ENCODE results near the gene TNRC18.
"Not testable (repeated sequence)": the region's sequence is repeated elsewhere in the genome, so short reads cannot be mapped to it uniquely, and the experiment has no call there.

TNRC18 gene

GRCh38 chr7:5276611-5277010, 147.0 kb downstream of the TNRC18 start:
- peak; percentile 36 for ATAC-seq
- TF ChIP-seq TOX (CRISPR knock-in tag; IDR thresholded peaks at IDR 0.05; ENCODE audit: borderline replicate concordance) = no peak
- TF ChIP-seq SNAI2 (CRISPR knock-in tag; IDR thresholded peaks at IDR 0.05) = no peak
- TF ChIP-seq, protein P1, sequence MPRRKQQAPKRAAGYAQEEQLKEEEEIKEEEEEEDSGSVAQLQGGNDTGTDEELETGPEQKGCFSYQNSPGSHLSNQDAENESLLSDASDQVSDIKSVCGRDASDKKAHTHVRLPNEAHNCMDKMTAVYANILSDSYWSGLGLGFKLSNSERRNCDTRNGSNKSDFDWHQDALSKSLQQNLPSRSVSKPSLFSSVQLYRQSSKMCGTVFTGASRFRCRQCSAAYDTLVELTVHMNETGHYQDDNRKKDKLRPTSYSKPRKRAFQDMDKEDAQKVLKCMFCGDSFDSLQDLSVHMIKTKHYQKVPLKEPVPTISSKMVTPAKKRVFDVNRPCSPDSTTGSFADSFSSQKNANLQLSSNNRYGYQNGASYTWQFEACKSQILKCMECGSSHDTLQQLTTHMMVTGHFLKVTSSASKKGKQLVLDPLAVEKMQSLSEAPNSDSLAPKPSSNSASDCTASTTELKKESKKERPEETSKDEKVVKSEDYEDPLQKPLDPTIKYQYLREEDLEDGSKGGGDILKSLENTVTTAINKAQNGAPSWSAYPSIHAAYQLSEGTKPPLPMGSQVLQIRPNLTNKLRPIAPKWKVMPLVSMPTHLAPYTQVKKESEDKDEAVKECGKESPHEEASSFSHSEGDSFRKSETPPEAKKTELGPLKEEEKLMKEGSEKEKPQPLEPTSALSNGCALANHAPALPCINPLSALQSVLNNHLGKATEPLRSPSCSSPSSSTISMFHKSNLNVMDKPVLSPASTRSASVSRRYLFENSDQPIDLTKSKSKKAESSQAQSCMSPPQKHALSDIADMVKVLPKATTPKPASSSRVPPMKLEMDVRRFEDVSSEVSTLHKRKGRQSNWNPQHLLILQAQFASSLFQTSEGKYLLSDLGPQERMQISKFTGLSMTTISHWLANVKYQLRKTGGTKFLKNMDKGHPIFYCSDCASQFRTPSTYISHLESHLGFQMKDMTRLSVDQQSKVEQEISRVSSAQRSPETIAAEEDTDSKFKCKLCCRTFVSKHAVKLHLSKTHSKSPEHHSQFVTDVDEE (CRISPR knock-in tag; IDR thresholded peaks at IDR 0.05) = peak; percentile 74; the same call in 1 of the 2 replicates
- no peak for TF ChIP-seq BACH2 (CRISPR knock-in tag; IDR thresholded peaks at IDR 0.05; ENCODE audit: borderline replicate concordance)
- TF ChIP-seq TCF4 (CRISPR knock-in tag; IDR thresholded peaks at IDR 0.05; ENCODE audit: borderline replicate concordance) = peak; percentile 78; the same call in 1 of the 2 replicates

GRCh38 chr7:5276123-5276522, 147.5 kb downstream of the TNRC18 start:
- ATAC-seq = peak; percentile 5; the same call in 2 of the 3 replicates

GRCh38 chr7:5275510-5275909, 148.1 kb downstream of the TNRC18 start:
- ATAC-seq = peak; percentile 92

DNA sequence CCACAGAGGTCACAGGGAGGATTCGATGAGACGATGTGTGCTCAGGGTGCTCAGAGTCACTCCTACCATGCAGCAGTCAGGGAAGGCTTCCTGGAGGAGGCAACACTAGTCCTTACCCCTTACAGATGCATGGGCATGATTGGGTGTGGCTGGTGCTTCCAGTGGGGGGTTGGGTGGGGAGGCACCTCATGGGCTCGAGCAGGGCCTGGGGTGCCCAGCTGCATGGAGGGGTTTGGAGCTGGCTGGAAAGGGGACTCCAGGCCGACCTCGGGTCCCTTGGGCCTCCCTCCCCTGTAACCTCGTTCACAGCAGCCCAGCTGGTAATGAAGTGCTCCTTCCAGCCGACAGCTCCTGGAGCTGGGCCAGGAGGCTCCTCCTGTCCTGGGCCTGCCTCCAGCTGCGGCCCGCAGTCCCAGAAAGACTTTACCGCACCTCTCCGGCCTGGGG, 148.6 kb downstream of the TNRC18 start:
- ATAC-seq = peak; percentile 68

- TF ChIP-seq RARB (CRISPR knock-in tag; IDR thresholded peaks at IDR 0.05) (no peak), ZFP3 (CRISPR knock-in tag; IDR thresholded peaks at IDR 0.05) (no peak), GLIS3 (CRISPR knock-in tag; IDR thresholded peaks at IDR 0.05) (no peak), TOX (CRISPR knock-in tag; IDR thresholded peaks at IDR 0.05; ENCODE audit: borderline replicate concordance) (no peak), ESRRG (CRISPR knock-in tag; IDR thresholded peaks at IDR 0.05) (no peak), ISL1 (CRISPR knock-in tag; IDR thresholded peaks at IDR 0.05) (no peak), ZC3H10 (CRISPR knock-in tag; IDR thresholded peaks at IDR 0.05) (no peak), CSRNP3 (CRISPR knock-in tag; IDR thresholded peaks at IDR 0.05) (no peak), SNAI2 (CRISPR knock-in tag; IDR thresholded peaks at IDR 0.05) (no peak), ZFP30 (CRISPR knock-in tag; IDR thresholded peaks at IDR 0.05) (no peak), CSDC2 (CRISPR knock-in tag; IDR thresholded peaks at IDR 0.05) (no peak)
- TF ChIP-seq, protein P1 (CRISPR knock-in tag; IDR thresholded peaks at IDR 0.05) = no peak
- TF ChIP-seq, protein P2, sequence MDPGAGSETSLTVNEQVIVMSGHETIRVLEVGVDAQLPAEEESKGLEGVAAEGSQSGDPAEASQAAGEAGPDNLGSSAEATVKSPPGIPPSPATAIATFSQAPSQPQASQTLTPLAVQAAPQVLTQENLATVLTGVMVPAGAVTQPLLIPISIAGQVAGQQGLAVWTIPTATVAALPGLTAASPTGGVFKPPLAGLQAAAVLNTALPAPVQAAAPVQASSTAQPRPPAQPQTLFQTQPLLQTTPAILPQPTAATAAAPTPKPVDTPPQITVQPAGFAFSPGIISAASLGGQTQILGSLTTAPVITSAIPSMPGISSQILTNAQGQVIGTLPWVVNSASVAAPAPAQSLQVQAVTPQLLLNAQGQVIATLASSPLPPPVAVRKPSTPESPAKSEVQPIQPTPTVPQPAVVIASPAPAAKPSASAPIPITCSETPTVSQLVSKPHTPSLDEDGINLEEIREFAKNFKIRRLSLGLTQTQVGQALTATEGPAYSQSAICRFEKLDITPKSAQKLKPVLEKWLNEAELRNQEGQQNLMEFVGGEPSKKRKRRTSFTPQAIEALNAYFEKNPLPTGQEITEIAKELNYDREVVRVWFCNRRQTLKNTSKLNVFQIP (CRISPR knock-in tag; IDR thresholded peaks at IDR 0.05; ENCODE audit: borderline replicate concordance, low read depth) = no peak
- ATAC-seq = no peak
Measured at GRCh38 chr7:5274441-5274840, 149.2 kb downstream of the TNRC18 start.

- ATAC-seq = not testable (repeated sequence)
Measured at GRCh38 chr7:5273831-5274405, 149.7 kb downstream of the TNRC18 start.
